SK-N-SH (cell line): Measurements from ENCODE around the gene TBX20.
"Not testable (repeated sequence)": the region's sequence is repeated elsewhere in the genome, so short reads cannot be mapped to it uniquely, and the experiment has no call there.

Experiments used
- CHD2 ChIP-seq: fragments of 150-350 bp; IDR thresholded peaks from 2 replicates; pipeline ENCODE4 v1.6.1; 2018; ENCODE audit warnings: low read length; ENCODE audit not compliant: partially characterized antibody
- CTCF ChIP-seq: fragments of 200-600 bp; sonication (generic); IDR thresholded peaks from 2 replicates; pipeline ENCODE4 v1.6.1; 2017; ENCODE audit warnings: antibody characterized with exemption, mild to moderate bottlenecking, moderate library complexity
- EP300 ChIP-seq, 2 experiments: IDR thresholded peaks; 2 replicates each; pipeline versions ENCODE4 v1.4.0 to v1.6.1; 2012; ENCODE audit warnings: borderline replicate concordance in 1 of 2, low read depth in 1 of 2, low read length in 1 of 2
- FOSL2 ChIP-seq: IDR thresholded peaks from 2 replicates; pipeline ENCODE4 v1.4.0; 2012; ENCODE audit warnings: low read depth, mild to moderate bottlenecking, moderate library complexity, borderline replicate concordance
- MEF2A ChIP-seq: IDR thresholded peaks from 2 replicates; pipeline ENCODE4 v1.4.0; 2012; ENCODE audit warnings: low read depth, borderline replicate concordance
- MXI1 ChIP-seq: IDR thresholded peaks from 2 replicates; pipeline ENCODE4 v1.6.1; 2012; ENCODE audit warnings: mild to moderate bottlenecking, low read depth, low read length, improper control_type of control experiment
- NFIC ChIP-seq: IDR thresholded peaks from 2 replicates; pipeline ENCODE4 v1.4.0; 2012; ENCODE audit warnings: borderline replicate concordance
- PBX3 ChIP-seq: IDR thresholded peaks from 2 replicates; pipeline ENCODE4; 2012
- POLR2AphosphoS5 ChIP-seq: IDR thresholded peaks from 2 replicates; pipeline ENCODE4 v1.6.1; 2012; ENCODE audit warnings: low read depth, low read length
- RAD21 ChIP-seq: IDR thresholded peaks from 2 replicates; pipeline ENCODE4 v1.6.1; 2012; ENCODE audit warnings: mild to moderate bottlenecking, low read length
- REST ChIP-seq: IDR thresholded peaks from 2 replicates; pipeline ENCODE4 v1.6.1; 2012; ENCODE audit warnings: mild to moderate bottlenecking, low read depth, low read length, moderate library complexity
- TAF1 ChIP-seq: IDR thresholded peaks from 2 replicates; pipeline ENCODE4 v1.6.1; 2012; ENCODE audit warnings: low read depth, mild to moderate bottlenecking, low read length, moderate library complexity, borderline replicate concordance
- ZBTB33 ChIP-seq: IDR thresholded peaks from 2 replicates; pipeline ENCODE4 v1.4.0; 2012; ENCODE audit warnings: low read depth, borderline replicate concordance

- not testable (repeated sequence) for TF ChIP-seq MXI1; TAF1; CHD2; ZBTB33; CTCF; REST; PBX3; FOSL2; RAD21; POLR2AphosphoS5; MEF2A; EP300 (IDR thresholded peaks at IDR 0.05; ENCODE audit: borderline replicate concordance in 1 of 2, low read depth in 1 of 2, low read length in 1 of 2); NFIC
Measured at GRCh38 chr7:35204031-35204430, 49.9 kb downstream of the TBX20 start.
